Suppressor macrophage treated with lipopolysaccharide for 1 hour (primary cell): ENCODE measurements around the gene OR51A7.

Experiments
- DNase-seq, 3 donors: peaks; one replicate each; pipeline ENCODE4 v3.0.0-alpha.2; 2020 to 2022

OR51A7 gene

DNA sequence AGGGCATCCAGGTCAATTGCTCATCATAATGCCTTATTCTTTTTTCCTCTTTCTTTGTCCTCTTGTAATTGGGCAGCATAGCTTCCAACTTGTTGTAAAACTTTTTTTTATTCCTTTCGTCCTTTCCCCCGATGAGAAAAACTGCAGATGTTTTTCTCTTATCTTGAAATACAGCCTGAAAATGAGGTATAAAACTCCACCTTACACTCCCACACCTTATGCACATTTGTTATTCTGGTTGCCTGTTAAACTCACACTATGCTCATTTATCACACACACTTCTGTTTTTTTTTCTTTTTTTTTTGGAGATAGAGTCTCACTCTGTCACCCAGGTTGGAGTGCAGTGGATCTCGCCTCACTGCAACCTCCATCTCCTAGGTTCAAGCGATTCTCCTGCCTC, 53.8 kb downstream of the OR51A7 start:
- no peak for DNase-seq
